NOMO-1 treated with DMSO at 0.1 percent for 48 hours (cell line): ENCODE data around the gene DMAP1.

Experiments
- DNase-seq: peaks from one replicate; lab custom pipeline; 2025; ENCODE audit not compliant: unreplicated experiment; lab: John Stamatoyannopoulos, UW

DMAP1 gene

GRCh38 chr1:44228218-44228617 lies 14.9 kb downstream of the DMAP1 start:
- DNase-seq = no peak

DNA sequence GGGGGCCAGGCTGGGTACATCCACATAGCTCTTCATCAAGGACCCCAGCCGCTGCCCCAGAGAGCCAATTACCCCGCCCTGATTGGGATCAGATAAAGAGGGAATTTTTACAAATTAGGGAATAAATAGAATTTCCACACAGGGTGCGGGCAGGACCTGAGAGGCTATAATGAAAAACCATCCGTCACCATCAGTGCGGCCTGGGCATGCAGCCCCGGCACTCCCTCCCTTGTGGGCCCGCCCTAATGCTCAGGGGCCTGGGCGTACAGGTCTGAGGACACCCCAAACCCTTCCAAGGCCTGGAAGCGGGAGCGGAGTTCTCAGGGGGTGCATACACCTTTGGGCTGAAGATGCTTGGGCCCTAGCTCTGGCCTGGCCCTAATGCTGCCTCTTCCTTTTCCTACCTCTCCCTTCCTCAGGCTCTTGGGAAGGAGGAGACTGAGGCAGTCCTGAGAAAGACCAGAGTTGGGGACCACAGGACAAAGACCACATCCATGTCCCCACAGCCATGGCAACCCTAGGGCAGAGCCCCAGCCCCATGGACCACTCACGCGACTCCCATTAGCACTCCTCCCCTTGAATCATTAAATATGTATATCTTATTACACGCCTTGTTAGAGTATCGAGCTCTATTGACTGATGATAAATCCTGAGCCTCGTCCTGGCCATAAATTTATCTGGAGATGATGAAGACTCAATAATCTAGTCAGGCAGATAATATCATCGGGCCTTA lies 16.3 kb downstream of the DMAP1 start:
- no peak for DNase-seq

DNA sequence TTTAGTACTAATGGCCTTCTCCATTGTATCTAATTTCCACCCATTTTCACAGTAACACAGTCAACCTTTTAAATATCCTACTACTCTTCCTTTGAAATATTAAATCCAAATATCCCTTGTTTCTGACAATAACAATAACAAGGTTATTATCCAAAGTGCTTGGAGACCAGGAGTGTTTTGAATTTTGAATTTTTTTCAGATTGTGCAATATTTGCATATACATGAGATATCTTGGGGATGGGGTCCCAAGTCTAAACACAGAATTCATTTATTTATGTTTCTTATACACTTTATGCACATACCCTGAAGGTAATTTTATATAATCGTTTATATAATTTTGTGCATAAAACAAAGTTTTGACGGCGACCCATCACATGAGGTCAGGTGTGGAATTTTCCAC lies 17.5 kb downstream of the DMAP1 start:
- DNase-seq = no peak

DNA sequence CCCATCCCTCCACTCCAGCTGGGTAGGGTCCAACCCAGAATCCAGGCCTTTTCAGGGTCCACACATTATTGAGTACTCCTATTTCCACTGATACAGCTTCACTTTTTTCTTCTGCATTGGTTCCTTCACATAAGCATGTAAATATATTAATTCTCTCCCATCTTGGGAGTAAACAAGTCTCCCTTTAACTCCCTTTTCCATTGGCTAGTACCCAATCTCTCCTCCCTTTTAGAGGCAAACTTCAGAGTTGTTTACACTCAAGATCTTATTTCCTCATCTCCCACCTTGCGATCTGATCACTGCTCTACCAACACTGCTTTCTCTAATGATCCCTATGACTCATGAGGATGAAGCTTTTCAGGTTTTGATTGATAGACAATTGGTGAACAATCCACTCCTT lies 20.3 kb downstream of the DMAP1 start:
- no peak for DNase-seq

- no peak for DNase-seq
Observed at GRCh38 chr1:44235808-44236207, 22.5 kb downstream of the DMAP1 start.

GRCh38 chr1:44236490-44237272 lies 23.4 kb downstream of the DMAP1 start:
- no peak for DNase-seq

- DNase-seq = peak; percentile 88
Observed at GRCh38 chr1:44237721-44238457, 24.6 kb downstream of the DMAP1 start.

DNA sequence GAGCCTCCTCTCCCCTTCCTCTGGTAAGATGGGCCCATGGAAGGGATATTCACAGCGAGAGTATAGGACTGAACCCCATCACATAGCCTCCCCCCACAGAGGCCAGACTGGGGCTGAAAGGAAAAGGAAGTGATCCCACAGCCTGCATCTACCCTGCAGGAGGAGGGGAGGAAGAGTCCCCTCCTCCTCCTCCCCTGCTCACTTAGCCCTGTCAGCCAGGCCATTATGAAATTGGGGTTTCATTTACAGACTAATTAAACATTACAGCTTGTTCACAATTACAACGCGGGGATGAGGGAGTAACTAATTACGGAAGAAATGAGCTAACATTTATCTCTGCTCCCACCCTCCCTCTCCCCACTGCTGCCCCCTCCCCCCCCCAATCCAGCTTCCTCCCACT lies 25.4 kb downstream of the DMAP1 start:
- no peak for DNase-seq

DNA sequence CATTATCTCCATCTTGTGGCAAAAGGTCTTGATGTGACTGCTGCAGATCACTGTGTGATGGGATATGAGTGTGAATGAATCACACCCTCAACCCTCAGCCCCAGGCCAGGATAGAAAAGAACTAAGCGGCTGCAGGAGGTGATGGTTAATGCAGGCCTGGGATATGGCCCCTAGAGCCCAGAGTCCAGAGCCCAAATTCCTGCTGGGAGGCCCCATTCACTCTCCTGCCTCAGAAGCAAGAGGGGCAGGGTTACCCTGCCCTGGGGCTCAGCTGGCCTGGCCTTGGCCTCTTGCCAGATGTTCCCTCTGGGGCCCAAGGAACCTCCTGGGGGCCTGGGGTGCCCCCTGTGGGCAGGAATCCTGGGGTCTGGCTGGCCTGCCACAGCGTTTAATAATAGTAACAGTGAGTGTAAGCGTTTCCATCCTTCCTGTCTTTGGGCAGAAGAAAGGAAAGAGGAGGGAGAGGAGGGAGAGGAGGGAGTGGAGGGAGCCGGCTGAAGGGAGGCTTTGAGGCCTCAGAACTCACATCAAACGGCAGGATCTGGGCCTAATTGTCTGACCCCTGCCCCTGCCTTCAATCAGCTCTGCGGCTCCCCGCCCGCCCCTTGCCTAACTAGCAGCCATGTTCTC lies 26.2 kb downstream of the DMAP1 start:
- DNase-seq = peak; percentile 6

GRCh38 chr1:44239961-44240371 lies 26.7 kb downstream of the DMAP1 start:
- no peak for DNase-seq

DNA sequence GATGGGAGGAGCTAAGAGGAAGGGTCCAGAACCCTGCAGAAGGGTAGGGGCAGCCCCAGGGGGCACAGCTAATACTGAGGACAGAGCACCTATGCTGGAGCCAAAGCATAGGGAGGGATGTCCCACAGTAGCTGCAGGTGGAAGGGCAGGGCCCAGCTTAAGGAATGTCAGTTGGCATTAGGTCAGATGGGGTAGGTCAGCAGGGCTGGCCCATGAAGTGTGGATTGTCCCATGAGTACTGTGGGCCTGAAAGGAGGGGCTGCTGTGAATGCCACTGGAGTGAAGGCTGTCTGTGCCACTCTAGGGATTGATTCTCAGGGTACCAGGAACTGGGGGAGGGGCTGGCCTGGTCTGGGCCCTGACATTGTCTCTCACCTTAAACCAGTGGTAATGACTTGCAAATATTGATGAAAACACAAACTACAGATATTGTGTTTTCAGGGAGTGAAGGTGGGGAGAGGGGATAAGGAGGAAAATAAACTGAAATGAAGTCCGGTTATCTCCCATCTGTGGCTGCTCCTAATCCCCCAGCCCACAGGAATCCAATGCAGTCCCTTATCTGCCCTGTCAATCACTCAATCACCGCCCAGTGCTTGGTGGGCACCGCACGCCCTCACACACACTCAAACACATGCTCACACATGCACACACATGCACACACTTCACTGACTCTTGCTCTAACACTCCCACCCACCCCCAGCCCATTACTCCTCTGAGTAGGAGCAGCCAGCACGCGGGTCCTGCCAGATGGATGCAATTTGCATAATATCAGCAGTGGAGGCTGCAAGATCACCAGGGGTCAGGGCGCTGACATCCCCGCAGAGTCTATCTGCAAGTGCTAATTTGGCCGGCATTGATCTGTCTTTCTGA lies 27.8 kb downstream of the DMAP1 start:
- DNase-seq = no peak

- DNase-seq = no peak
Observed at GRCh38 chr1:44242746-44243145, 29.5 kb downstream of the DMAP1 start.

DNA sequence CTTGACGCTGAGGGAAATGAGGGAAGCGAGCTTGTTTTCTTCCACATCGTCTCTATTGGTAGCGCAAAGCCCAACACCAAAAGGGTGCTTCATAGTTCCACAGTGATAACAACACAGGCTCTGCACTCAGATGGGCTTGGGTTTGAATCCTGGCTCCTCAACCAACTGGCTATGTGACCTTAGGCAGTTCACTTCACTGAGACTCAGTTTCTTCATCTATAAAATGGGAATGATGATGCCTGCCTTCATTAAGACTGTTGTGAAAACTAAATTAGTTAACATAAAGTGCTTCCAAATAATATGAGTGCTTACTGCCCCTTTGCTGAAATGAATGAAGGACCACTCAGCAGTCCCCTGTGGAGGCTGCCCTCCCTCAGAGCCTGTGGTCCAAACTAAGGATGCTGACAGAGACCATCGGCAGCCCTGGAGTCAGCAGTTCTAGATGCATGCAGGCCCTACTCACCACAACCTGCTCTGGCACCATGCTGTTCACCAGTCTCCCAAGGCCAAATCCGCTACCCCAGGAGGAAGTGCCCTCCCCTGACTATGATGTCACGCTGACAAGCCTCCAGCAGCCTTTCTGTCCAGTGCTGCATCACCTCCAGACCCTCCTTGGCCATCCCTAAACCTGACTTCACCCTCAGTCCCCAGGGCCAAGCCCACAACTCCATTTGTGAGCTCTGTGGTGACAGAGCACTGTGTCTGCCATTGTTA lies 30.7 kb downstream of the DMAP1 start:
- no peak for DNase-seq

GRCh38 chr1:44244986-44245385 lies 31.7 kb downstream of the DMAP1 start:
- DNase-seq = no peak

DNA sequence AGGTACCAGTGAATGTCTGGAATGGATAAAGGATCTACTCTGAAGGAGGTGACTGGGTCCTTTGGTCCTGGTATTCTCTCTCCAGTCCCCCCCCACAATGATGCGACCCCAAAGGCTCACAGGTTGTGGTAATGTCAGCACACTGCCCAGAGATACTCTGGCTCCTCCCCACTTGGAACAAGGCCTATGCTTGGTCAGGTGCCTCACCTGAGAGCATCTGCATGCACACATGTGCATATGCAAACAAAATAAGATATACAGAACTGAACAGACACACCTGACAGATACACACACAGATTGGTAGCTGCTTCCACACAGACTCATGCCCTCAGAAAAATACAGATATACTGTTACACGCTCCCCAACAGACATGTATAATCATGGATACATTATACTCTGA lies 33.5 kb downstream of the DMAP1 start:
- DNase-seq = no peak

- no peak for DNase-seq
Observed at GRCh38 chr1:44249543-44249942, 36.3 kb downstream of the DMAP1 start.

- no peak for DNase-seq
Observed at GRCh38 chr1:44250068-44250781, 37.0 kb downstream of the DMAP1 start.

GRCh38 chr1:44251486-44251885 lies 38.2 kb downstream of the DMAP1 start:
- no peak for DNase-seq

DNA sequence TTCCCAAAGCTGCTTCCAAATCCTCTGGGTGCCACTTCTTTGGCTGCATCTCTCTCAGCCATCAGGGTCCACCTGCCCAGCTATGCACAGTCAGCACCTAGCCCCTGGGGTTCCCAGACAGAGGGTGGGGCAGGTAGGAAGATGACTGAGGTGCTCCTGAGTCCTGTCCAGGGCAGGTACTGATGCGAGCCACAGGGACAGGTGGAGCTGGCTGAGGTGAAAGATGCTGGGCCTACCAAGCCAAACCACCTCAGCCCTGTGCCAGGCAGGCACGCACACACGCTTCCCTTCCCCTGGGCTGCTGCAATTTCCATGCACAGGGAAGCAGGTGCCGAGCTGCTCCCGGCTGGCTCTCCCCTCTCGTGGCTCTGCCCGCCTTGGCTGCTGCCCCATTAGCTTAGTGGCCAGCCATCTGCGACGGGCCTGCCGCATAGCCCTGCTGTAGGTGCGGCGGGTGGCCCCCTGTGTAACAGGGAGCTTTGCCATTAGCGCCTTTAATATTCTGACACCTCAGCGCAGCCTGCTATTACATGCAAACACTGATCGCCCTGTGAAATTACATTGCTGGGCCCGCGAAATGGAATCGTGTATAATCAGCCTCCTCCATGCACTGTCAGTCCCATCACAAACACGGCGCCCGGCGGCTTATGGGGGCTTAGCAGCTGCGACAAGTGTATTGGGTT lies 38.9 kb downstream of the DMAP1 start:
- DNase-seq = no peak
